Measurements from ENCODE around the gene TERT.
A peak's percentile ranks its signal among the peaks of the same experiment; 100 is the strongest.

The TERT gene

GRCh38 chr5:1259806-1260480 is 34.9 kb downstream of the TERT start:
- no peak for DNase-seq (ENCODE audit: low spot score)

- DNase-seq (ENCODE audit: low spot score) = no peak
These were observed 37.0 kb downstream of the TERT start for GRCh38 chr5:1257841-1258240.

- no peak for DNase-seq (ENCODE audit: low spot score)
These were observed 37.5 kb downstream of the TERT start for GRCh38 chr5:1257363-1257762.

- no peak for DNase-seq (ENCODE audit: low spot score)
These were observed 38.1 kb downstream of the TERT start for GRCh38 chr5:1256776-1257175.

- peak; percentile 60 for DNase-seq (ENCODE audit: low spot score)
These were observed 39.7 kb downstream of the TERT start for GRCh38 chr5:1255081-1255561.

- DNase-seq (ENCODE audit: low spot score) = no peak
These were observed 40.7 kb downstream of the TERT start for GRCh38 chr5:1254196-1254595.

GRCh38 chr5:1253456-1254105 is 41.3 kb downstream of the TERT start:
- no peak for DNase-seq (ENCODE audit: low spot score)

- no peak for DNase-seq (ENCODE audit: low spot score)
These were observed 42.2 kb downstream of the TERT start for GRCh38 chr5:1252681-1253080.

GRCh38 chr5:1251678-1252580 is 42.9 kb downstream of the TERT start:
- DNase-seq (ENCODE audit: low spot score) = no peak

GRCh38 chr5:1249366-1250280 is 45.2 kb downstream of the TERT start:
- DNase-seq (ENCODE audit: low spot score) = no peak

GRCh38 chr5:1247811-1248210 is 47.1 kb downstream of the TERT start:
- no peak for DNase-seq (ENCODE audit: low spot score)

GRCh38 chr5:1246711-1247431 is 48.0 kb downstream of the TERT start:
- DNase-seq (ENCODE audit: low spot score) = no peak

GRCh38 chr5:1245905-1246576 is 48.8 kb downstream of the TERT start:
- no peak for DNase-seq (ENCODE audit: low spot score)

- no peak for DNase-seq (ENCODE audit: low spot score)
These were observed 49.9 kb downstream of the TERT start for GRCh38 chr5:1244976-1245375.

GRCh38 chr5:1244255-1244654 is 50.6 kb downstream of the TERT start:
- no peak for DNase-seq (ENCODE audit: low spot score)

GRCh38 chr5:1243487-1244130 is 51.3 kb downstream of the TERT start:
- DNase-seq (ENCODE audit: low spot score) = no peak

GRCh38 chr5:1242733-1243486 is 52.0 kb downstream of the TERT start:
- no peak for DNase-seq (ENCODE audit: low spot score)

GRCh38 chr5:1241509-1242080 is 53.3 kb downstream of the TERT start:
- no peak for DNase-seq (ENCODE audit: low spot score)

Data from CD4-positive, alpha-beta T cell treated with Interleukin-6 at 100 ng/mL for 8 hours (primary cell).